ENCODE results near the gene CENPN.

Gene CENPN

GRCh38 chr16:80972611-80973010 is 34.4 kb upstream of the CENPN start:
- DNase-seq (ENCODE audit: low spot score): no peak
- Histone ChIP-seq H3K4me3 (ENCODE audit: low read length in 2 of 2) (no peak overlapping the region), H3K4me2 (ENCODE audit: insufficient read depth, low read length, poor library complexity, severe bottlenecking) (no peak overlapping the region), H3K36me3 (replicated peaks in 1 of 2; ENCODE audit: control insufficient read depth in 2 of 2, insufficient read depth in 2 of 2, low read length in 2 of 2) (peaks cover 6 to 68% of the 10 kb centered on the region in 2 donors), H2BK120ac (ENCODE audit: low read depth, low read length) (no peak overlapping the region), H3K9ac (ENCODE audit: low read depth, low read length, poor library complexity) (no peak overlapping the region), H2AFZ (ENCODE audit: low read length) (no peak overlapping the region), H3K4ac (ENCODE audit: low read length) (no peak overlapping the region), H4K8ac (ENCODE audit: low read depth, low read length) (no peak overlapping the region), H3K23ac (ENCODE audit: low read depth, low read length, poor library complexity) (no peak overlapping the region), H4K91ac (ENCODE audit: low read depth, low read length, poor library complexity) (no peak overlapping the region), H2BK5ac (ENCODE audit: low read length) (no peak overlapping the region), H3K9me3 (replicated peaks in 1 of 2; ENCODE audit: control insufficient read depth in 2 of 2, insufficient read depth in 1 of 2, low read depth in 1 of 2, low read length in 2 of 2) (no peaks in the 10 kb centered on the region), H3K27me3 (ENCODE audit: control insufficient read depth in 3 of 3, insufficient read depth in 3 of 3, low read depth in 1 of 3, low read length in 3 of 3) (no peaks in the 10 kb centered on the region), H3K4me1 (ENCODE audit: control insufficient read depth in 2 of 2, insufficient read depth in 1 of 2, low read depth in 1 of 2, low read length in 2 of 2) (peaks cover 0 to 7% of the 10 kb centered on the region in 2 donors), H2BK12ac (ENCODE audit: low read length) (no peak overlapping the region), H3K27ac (replicated peaks; ENCODE audit: low read length) (no peak overlapping the region), H3K79me1 (ENCODE audit: low read depth, low read length) (peaks cover 1% of the 10 kb centered on the region), H3K14ac (ENCODE audit: low read length) (no peak overlapping the region), H3K18ac (ENCODE audit: low read length) (no peak overlapping the region), H2AK5ac (ENCODE audit: low read depth, low read length) (no peak overlapping the region), H2BK15ac (ENCODE audit: low read length) (no peak overlapping the region)
- WGBS, 2 donors (ENCODE audit: extremely low coverage in 2 of 2, insufficient read length in 2 of 2, insufficient replicate concordance in 1 of 2): no CpG with 5 or more reads among the region's 4 CpGs

DNA sequence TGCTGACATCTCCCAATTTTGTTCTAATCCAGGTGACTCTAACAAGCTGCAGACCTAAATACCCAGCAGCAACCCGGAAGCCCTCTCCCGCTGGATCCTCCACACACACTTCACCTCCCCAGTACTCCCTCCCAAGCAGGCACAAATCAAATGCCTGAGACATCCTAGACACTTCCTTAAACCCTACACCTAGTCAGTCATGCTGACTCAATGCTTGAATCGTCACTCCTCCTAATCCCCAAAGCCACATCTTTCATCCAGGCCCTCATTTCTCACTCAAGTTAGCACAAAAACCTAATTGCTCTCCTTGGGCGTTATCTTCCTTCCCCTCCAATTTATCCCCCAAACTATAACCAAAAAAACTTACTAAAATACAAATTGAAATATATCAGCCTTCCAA is 33.0 kb upstream of the CENPN start:
- H3K4me2 ChIP-seq (ENCODE audit: insufficient read depth, low read length, poor library complexity, severe bottlenecking): no peak overlapping the region
- H2BK5ac ChIP-seq (ENCODE audit: low read length): no peak overlapping the region
- H3K23ac ChIP-seq (ENCODE audit: low read depth, low read length, poor library complexity): no peak overlapping the region
- no peak overlapping the region for H2AK5ac ChIP-seq (ENCODE audit: low read depth, low read length)
- no peaks in the 10 kb centered on the region for H3K9me3 ChIP-seq (replicated peaks in 1 of 2; ENCODE audit: control insufficient read depth in 2 of 2, insufficient read depth in 1 of 2, low read depth in 1 of 2, low read length in 2 of 2)
- H3K27me3 ChIP-seq (ENCODE audit: control insufficient read depth in 3 of 3, insufficient read depth in 3 of 3, low read depth in 1 of 3, low read length in 3 of 3): no peaks in the 10 kb centered on the region
- H2AFZ ChIP-seq (ENCODE audit: low read length): no peak overlapping the region
- no peak overlapping the region for H4K91ac ChIP-seq (ENCODE audit: low read depth, low read length, poor library complexity)
- H3K9ac ChIP-seq (ENCODE audit: low read depth, low read length, poor library complexity): no peak overlapping the region
- H2BK120ac ChIP-seq (ENCODE audit: low read depth, low read length): no peak overlapping the region
- peaks cover 6 to 75% of the 10 kb centered on the region in 2 donors for H3K36me3 ChIP-seq (replicated peaks in 1 of 2; ENCODE audit: control insufficient read depth in 2 of 2, insufficient read depth in 2 of 2, low read length in 2 of 2)
- H2BK12ac ChIP-seq (ENCODE audit: low read length): no peak overlapping the region
- H3K79me1 ChIP-seq (ENCODE audit: low read depth, low read length): peaks cover 1% of the 10 kb centered on the region
- no peak overlapping the region for H3K14ac ChIP-seq (ENCODE audit: low read length)
- DNase-seq (ENCODE audit: low spot score): no peak
- H3K27ac ChIP-seq (replicated peaks; ENCODE audit: low read length): no peak overlapping the region
- no peak overlapping the region for H3K4ac ChIP-seq (ENCODE audit: low read length)
- H3K4me1 ChIP-seq (ENCODE audit: control insufficient read depth in 2 of 2, insufficient read depth in 1 of 2, low read depth in 1 of 2, low read length in 2 of 2): peaks cover 0 to 7% of the 10 kb centered on the region in 2 donors
- no peak overlapping the region for H3K18ac ChIP-seq (ENCODE audit: low read length)
- no peak overlapping the region for H4K8ac ChIP-seq (ENCODE audit: low read depth, low read length)
- 100% methylated on average over 1 of the region's 4 CpGs; no CpG with 5 or more reads in 1 of the 2 donors for WGBS, 2 donors (ENCODE audit: extremely low coverage in 2 of 2, insufficient read length in 2 of 2, insufficient replicate concordance in 1 of 2)
- H3K4me3 ChIP-seq (ENCODE audit: low read length in 2 of 2): no peak overlapping the region
- H2BK15ac ChIP-seq (ENCODE audit: low read length): no peak overlapping the region

GRCh38 chr16:80974649-80975376 is 32.2 kb upstream of the CENPN start:
- Histone ChIP-seq H3K9me3 (replicated peaks in 1 of 2; ENCODE audit: control insufficient read depth in 2 of 2, insufficient read depth in 1 of 2, low read depth in 1 of 2, low read length in 2 of 2) (no peaks in the 10 kb centered on the region), H4K8ac (ENCODE audit: low read depth, low read length) (no peak overlapping the region), H3K9ac (ENCODE audit: low read depth, low read length, poor library complexity) (no peak overlapping the region), H3K23ac (ENCODE audit: low read depth, low read length, poor library complexity) (no peak overlapping the region), H2AFZ (ENCODE audit: low read length) (no peak overlapping the region), H2BK12ac (ENCODE audit: low read length) (no peak overlapping the region), H3K79me1 (ENCODE audit: low read depth, low read length) (peaks cover 1% of the 10 kb centered on the region), H3K27ac (replicated peaks; ENCODE audit: low read length) (no peak overlapping the region), H3K4me3 (ENCODE audit: low read length in 2 of 2) (no peak overlapping the region), H2BK5ac (ENCODE audit: low read length) (no peak overlapping the region), H2BK120ac (ENCODE audit: low read depth, low read length) (no peak overlapping the region), H3K36me3 (replicated peaks in 1 of 2; ENCODE audit: control insufficient read depth in 2 of 2, insufficient read depth in 2 of 2, low read length in 2 of 2) (peaks cover 6 to 76% of the 10 kb centered on the region in 2 donors), H3K27me3 (ENCODE audit: control insufficient read depth in 3 of 3, insufficient read depth in 3 of 3, low read depth in 1 of 3, low read length in 3 of 3) (no peaks in the 10 kb centered on the region), H3K14ac (ENCODE audit: low read length) (no peak overlapping the region), H3K4me2 (ENCODE audit: insufficient read depth, low read length, poor library complexity, severe bottlenecking) (no peak overlapping the region), H2AK5ac (ENCODE audit: low read depth, low read length) (no peak overlapping the region), H2BK15ac (ENCODE audit: low read length) (no peak overlapping the region), H4K91ac (ENCODE audit: low read depth, low read length, poor library complexity) (no peak overlapping the region), H3K4me1 (ENCODE audit: control insufficient read depth in 2 of 2, insufficient read depth in 1 of 2, low read depth in 1 of 2, low read length in 2 of 2) (peaks cover 0 to 7% of the 10 kb centered on the region in 2 donors), H3K4ac (ENCODE audit: low read length) (no peak overlapping the region), H3K18ac (ENCODE audit: low read length) (no peak overlapping the region)
- no CpG with 5 or more reads among the region's 6 CpGs for WGBS, 2 donors (ENCODE audit: extremely low coverage in 2 of 2, insufficient read length in 2 of 2, insufficient replicate concordance in 1 of 2)
- DNase-seq (ENCODE audit: low spot score): no peak

GRCh38 chr16:80976946-80977345 is 30.1 kb upstream of the CENPN start:
- WGBS, 2 donors (ENCODE audit: extremely low coverage in 2 of 2, insufficient read length in 2 of 2, insufficient replicate concordance in 1 of 2): no CpG with 5 or more reads among the region's 1 CpG
- H3K18ac ChIP-seq (ENCODE audit: low read length): no peak overlapping the region
- H3K27ac ChIP-seq (replicated peaks; ENCODE audit: low read length): no peak overlapping the region

More at GRCh38 chr16:80976946-80977345, 30.1 kb upstream of the CENPN start:
- Histone ChIP-seq H3K36me3 (replicated peaks in 1 of 2; ENCODE audit: control insufficient read depth in 2 of 2, insufficient read depth in 2 of 2, low read length in 2 of 2) (peaks cover 6 to 77% of the 10 kb centered on the region in 2 donors), H2BK15ac (ENCODE audit: low read length) (no peak overlapping the region), H3K4ac (ENCODE audit: low read length) (no peak overlapping the region), H3K4me3 (ENCODE audit: low read length in 2 of 2) (no peak overlapping the region), H3K79me1 (ENCODE audit: low read depth, low read length) (peaks cover 1% of the 10 kb centered on the region), H2BK12ac (ENCODE audit: low read length) (no peak overlapping the region), H3K27me3 (ENCODE audit: control insufficient read depth in 3 of 3, insufficient read depth in 3 of 3, low read depth in 1 of 3, low read length in 3 of 3) (no peaks in the 10 kb centered on the region), H3K23ac (ENCODE audit: low read depth, low read length, poor library complexity) (no peak overlapping the region), H4K8ac (ENCODE audit: low read depth, low read length) (no peak overlapping the region), H2BK120ac (ENCODE audit: low read depth, low read length) (no peak overlapping the region), H3K9me3 (replicated peaks in 1 of 2; ENCODE audit: control insufficient read depth in 2 of 2, insufficient read depth in 1 of 2, low read depth in 1 of 2, low read length in 2 of 2) (no peaks in the 10 kb centered on the region), H3K9ac (ENCODE audit: low read depth, low read length, poor library complexity) (no peak overlapping the region), H4K91ac (ENCODE audit: low read depth, low read length, poor library complexity) (no peak overlapping the region), H3K14ac (ENCODE audit: low read length) (no peak overlapping the region), H3K4me2 (ENCODE audit: insufficient read depth, low read length, poor library complexity, severe bottlenecking) (no peak overlapping the region), H2BK5ac (ENCODE audit: low read length) (no peak overlapping the region), H2AK5ac (ENCODE audit: low read depth, low read length) (no peak overlapping the region), H2AFZ (ENCODE audit: low read length) (no peak overlapping the region), H3K4me1 (ENCODE audit: control insufficient read depth in 2 of 2, insufficient read depth in 1 of 2, low read depth in 1 of 2, low read length in 2 of 2) (peaks cover 0 to 5% of the 10 kb centered on the region in 2 donors)
- no peak for DNase-seq (ENCODE audit: low spot score)

Measured in neuronal stem cell (in vitro differentiated cells).